Measurements from ENCODE around the gene UPP2. TPM values are rescaled to one million over a fixed set of nuclear protein-coding genes. Genes with fewer than 3 reads are reported as not detected.

UPP2 gene
- total and polyA plus RNA-seq, 10 donors, result 0.02 TPM; not detected in 9

DNA sequence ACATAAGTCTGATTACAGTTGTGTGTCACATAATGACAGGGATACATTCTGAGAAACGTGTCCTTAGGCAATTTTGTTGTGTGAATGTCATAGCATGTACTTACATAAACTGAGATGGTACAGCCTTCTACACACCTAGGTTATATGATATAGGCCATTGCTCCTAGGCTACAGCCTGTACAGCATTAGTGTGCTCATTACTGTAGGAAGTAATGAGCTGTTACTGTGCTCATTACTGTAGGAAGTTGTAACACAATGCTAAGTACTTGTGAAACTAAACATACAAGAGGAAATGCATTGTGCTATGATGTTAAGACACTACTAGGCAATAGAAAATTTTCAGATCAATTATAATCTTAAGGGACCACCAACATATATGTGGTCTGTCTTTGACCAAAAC, 72.8 kb downstream of the UPP2 start:
- Histone ChIP-seq H3K4me1 (peaks cover 0 to 2% (median 0%) of the 10 kb centered on the region in 6 donors), H3K9me3 (no peaks in the 10 kb centered on the region), H3K36me3 (no peaks in the 10 kb centered on the region), H3K27me3 (replicated peaks in 1 of 7) (peaks cover 0 to 15% (median 4%) of the 10 kb centered on the region in 7 donors), H3K4me3 (no peak overlapping the region), H3K27ac (peak overlapping the region in 3 of 8 donors; percentile 1 to 35 (median 34))
- no peak for DNase-seq
- TF ChIP-seq POLR2A (IDR thresholded peaks at IDR 0.05) (no peak), POLR2AphosphoS5 (IDR thresholded peaks at IDR 0.05) (no peak)
- TF ChIP-seq, protein P1, sequence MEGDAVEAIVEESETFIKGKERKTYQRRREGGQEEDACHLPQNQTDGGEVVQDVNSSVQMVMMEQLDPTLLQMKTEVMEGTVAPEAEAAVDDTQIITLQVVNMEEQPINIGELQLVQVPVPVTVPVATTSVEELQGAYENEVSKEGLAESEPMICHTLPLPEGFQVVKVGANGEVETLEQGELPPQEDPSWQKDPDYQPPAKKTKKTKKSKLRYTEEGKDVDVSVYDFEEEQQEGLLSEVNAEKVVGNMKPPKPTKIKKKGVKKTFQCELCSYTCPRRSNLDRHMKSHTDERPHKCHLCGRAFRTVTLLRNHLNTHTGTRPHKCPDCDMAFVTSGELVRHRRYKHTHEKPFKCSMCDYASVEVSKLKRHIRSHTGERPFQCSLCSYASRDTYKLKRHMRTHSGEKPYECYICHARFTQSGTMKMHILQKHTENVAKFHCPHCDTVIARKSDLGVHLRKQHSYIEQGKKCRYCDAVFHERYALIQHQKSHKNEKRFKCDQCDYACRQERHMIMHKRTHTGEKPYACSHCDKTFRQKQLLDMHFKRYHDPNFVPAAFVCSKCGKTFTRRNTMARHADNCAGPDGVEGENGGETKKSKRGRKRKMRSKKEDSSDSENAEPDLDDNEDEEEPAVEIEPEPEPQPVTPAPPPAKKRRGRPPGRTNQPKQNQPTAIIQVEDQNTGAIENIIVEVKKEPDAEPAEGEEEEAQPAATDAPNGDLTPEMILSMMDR (IDR thresholded peaks at IDR 0.05 in 8 of 11, conservative IDR thresholded peaks at IDR 0.05 in 3 of 11), result no peak
- intact Hi-C loops (cut with DNase I; ENCODE audit: low total_unique reads), result no loop called here
- 46 to 88% (median 67%) methylated on average over 1 of the region's 1 CpG for WGBS, 5 donors

DNA sequence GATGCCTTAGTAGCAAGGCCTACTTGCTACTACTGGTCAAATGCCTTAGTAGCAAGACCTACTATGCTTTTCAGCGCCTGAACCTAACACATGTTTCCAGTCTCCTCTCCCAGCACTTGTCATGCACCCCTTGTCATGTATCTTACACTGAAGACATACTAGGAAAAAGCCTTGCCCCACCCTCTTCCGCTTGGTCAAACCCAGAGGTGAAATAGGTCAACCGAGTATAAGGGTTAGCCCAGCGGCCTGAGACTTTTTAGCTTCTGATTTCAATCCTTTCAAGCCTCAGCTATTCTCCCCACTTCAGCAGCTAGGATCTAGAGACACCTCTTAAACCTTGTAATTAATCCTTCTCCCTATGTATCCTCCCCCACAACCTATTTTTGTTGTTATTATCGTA, 73.3 kb downstream of the UPP2 start:
- TF ChIP-seq, protein P1 (IDR thresholded peaks at IDR 0.05 in 8 of 11, conservative IDR thresholded peaks at IDR 0.05 in 3 of 11), result no peak
- no peak for TF ChIP-seq POLR2AphosphoS5 (IDR thresholded peaks at IDR 0.05)
- no peak for TF ChIP-seq POLR2A (IDR thresholded peaks at IDR 0.05)
- Histone ChIP-seq H3K27ac (peak overlapping the region in 3 of 8 donors; percentile 1 to 35 (median 34)), H3K27me3 (replicated peaks in 1 of 7) (peaks cover 0 to 19% (median 4%) of the 10 kb centered on the region in 7 donors), H3K4me1 (peaks cover 0 to 6% (median 0%) of the 10 kb centered on the region in 6 donors), H3K4me3 (no peak overlapping the region), H3K9me3 (no peaks in the 10 kb centered on the region), H3K36me3 (no peaks in the 10 kb centered on the region)
- intact Hi-C loops (cut with DNase I; ENCODE audit: low total_unique reads), result loop anchor here (5.0 kb wide), 1 partner anchor 577 kb away; no protein-coding TSS in a partner anchor
- WGBS, 5 donors, result 84 to 95% (median 90%) methylated on average over 5 of the region's 5 CpGs
- DNase-seq, result no peak

DNA sequence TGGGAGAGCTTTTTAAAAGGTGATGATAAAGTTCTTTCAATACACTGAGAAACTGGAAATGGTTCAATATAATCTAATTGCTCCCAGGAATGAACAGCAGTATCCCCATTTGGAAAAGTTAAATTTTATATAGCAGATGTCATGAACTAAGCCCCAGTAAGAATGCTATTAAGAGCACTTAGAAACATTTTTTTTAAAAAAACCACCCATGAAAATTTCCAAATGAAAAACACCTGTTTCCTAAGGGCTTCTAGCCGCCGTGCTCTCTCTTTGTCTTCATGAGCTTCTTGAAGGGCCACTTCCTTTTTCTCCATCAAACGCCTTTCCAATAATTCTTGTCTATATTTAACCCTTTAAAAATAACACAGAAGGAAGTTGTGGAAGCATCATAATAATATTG, 77.0 kb downstream of the UPP2 start:
- Histone ChIP-seq H3K4me1 (peaks cover 0 to 7% (median 0%) of the 10 kb centered on the region in 6 donors), H3K27ac (no peak overlapping the region), H3K27me3 (replicated peaks in 1 of 7) (peaks cover 0 to 23% (median 4%) of the 10 kb centered on the region in 7 donors), H3K4me3 (no peak overlapping the region), H3K9me3 (no peaks in the 10 kb centered on the region), H3K36me3 (no peaks in the 10 kb centered on the region)
- TF ChIP-seq, protein P1 (IDR thresholded peaks at IDR 0.05 in 8 of 11, conservative IDR thresholded peaks at IDR 0.05 in 3 of 11), result no peak
- DNase-seq, result no peak
- 2 to 13% (median 7%) methylated on average over 3 of the region's 3 CpGs for WGBS, 5 donors
- intact Hi-C loops (cut with DNase I; ENCODE audit: low total_unique reads), result loop anchor here (5.0 kb wide), 1 partner anchor 574 kb away; no protein-coding TSS in a partner anchor

DNA sequence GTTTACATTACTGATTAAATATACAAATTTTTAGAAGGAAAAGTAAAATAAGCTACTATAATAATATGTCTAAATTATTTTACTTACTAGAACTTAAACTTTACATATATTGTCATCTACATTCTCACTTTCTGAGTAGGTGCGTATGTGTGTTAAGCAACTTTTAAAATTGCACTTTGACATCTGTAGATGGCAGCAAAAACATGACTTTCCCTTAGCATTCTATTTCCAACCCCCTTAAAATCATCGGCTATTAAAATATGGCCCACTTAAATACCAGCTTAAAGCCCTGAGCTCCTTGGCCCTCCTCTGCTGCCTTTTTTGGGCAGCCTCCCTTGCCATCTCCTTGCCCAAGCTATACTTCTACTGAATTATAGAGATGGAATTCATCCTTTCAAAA, 78.0 kb downstream of the UPP2 start:
- DNase-seq, result no peak
- intact Hi-C loops (cut with DNase I; ENCODE audit: low total_unique reads), result loop anchor here (5.0 kb wide), 1 partner anchor 573 kb away; no protein-coding TSS in a partner anchor
- WGBS, 5 donors, result 12 to 21% (median 16%) methylated on average over 2 of the region's 2 CpGs

More for the DNA sequence above, 78.0 kb downstream of the UPP2 start:
- no peaks in the 10 kb centered on the region for H3K36me3 ChIP-seq
- peaks cover 0 to 23% (median 4%) of the 10 kb centered on the region in 7 donors for H3K27me3 ChIP-seq (replicated peaks in 1 of 7)
- no peak overlapping the region for H3K27ac ChIP-seq
- peaks cover 0 to 7% (median 0%) of the 10 kb centered on the region in 6 donors for H3K4me1 ChIP-seq
- H3K4me3 ChIP-seq, result no peak overlapping the region
- TF ChIP-seq, protein P1 (IDR thresholded peaks at IDR 0.05 in 8 of 11, conservative IDR thresholded peaks at IDR 0.05 in 3 of 11), result peak in 6 of 11 experiments; percentile 9 to 43 (median 28)
- TF ChIP-seq POLR2A (IDR thresholded peaks at IDR 0.05), result no peak
- no peaks in the 10 kb centered on the region for H3K9me3 ChIP-seq

All from spleen (tissue), 11 donors.